ENCODE data around the gene SLTM. TPM values are rescaled to one million over a fixed set of nuclear protein-coding genes. Genes with fewer than 3 reads are reported as not detected.

SLTM gene
- polyA plus RNA-seq, 1 donor from 2014 or later = 124 TPM

GRCh38 chr15:58830556-58830955 is 102.9 kb downstream of the SLTM start:
- Histone ChIP-seq H3K4me2 (ENCODE audit: low read length) (no peak overlapping the region), H3K79me2 (replicated peaks; ENCODE audit: insufficient read depth, low read length) (no peaks in the 10 kb centered on the region), H3F3A (ENCODE audit: insufficient read depth, low read length, poor library complexity, severe bottlenecking) (no peaks in the 10 kb centered on the region), H2AFZ (ENCODE audit: low read depth, low read length) (no peak overlapping the region), H4K20me1 (ENCODE audit: insufficient read depth) (no peaks in the 10 kb centered on the region), H3K27ac (ENCODE audit: low read length) (no peak overlapping the region), H3K9ac (ENCODE audit: low read length) (no peak overlapping the region), H3K27me3 (ENCODE audit: insufficient read depth, low read depth, low read length) (no peaks in the 10 kb centered on the region), H3K4me3 (ENCODE audit: low read length) (no peak overlapping the region), H3K9me2 (ENCODE audit: insufficient read depth, low read length) (no peaks in the 10 kb centered on the region), H3K9me3 (ENCODE audit: low read length) (no peaks in the 10 kb centered on the region), H3K36me3 (ENCODE audit: insufficient read depth, low read length) (no peaks in the 10 kb centered on the region)
- TF ChIP-seq EZH2 (IDR thresholded peaks at IDR 0.05; ENCODE audit: borderline replicate concordance, insufficient read depth, low read length, poor library complexity, severe bottlenecking) (no peak), REST (IDR thresholded peaks at IDR 0.05; ENCODE audit: borderline replicate concordance) (no peak)

Small RNA genes within 50 kb of the gene (small RNA-seq; reads per million reads assigned to genes)
- 0 reads per million in 3 experiments for gene ZNF444P1

Other genes with a start within 250 kb of the SLTM start
- gene ADAM10, start 184.0 kb downstream of the SLTM start, polyA plus RNA-seq = 48.2 and 66.3 TPM in 2 replicates
- gene MINDY2, start 162.4 kb downstream of the SLTM start, polyA plus RNA-seq = 21.0 and 22.8 TPM in 2 replicates
- gene RNF111, start 54.0 kb upstream of the SLTM start, polyA plus RNA-seq = 20.8 and 25.8 TPM in 2 replicates
- 4.4 and 6.4 TPM in 2 replicates for gene CCNB2, start 171.5 kb upstream of the SLTM start, polyA plus RNA-seq